Measurements from ENCODE around the gene URB2.

URB2 gene

GRCh38 chr1:229613938-229614337 lies 12.1 kb upstream of the URB2 start:
- in situ Hi-C loops (cut with HindIII; ENCODE audit: low sequenced_read_pairs), result no loop called here
- no peak overlapping the region for H3K4me3 ChIP-seq (ENCODE audit: low read depth, low read length)
- no peak for DNase-seq (ENCODE audit: low read depth, low spot score)
- TF ChIP-seq CTCF (IDR thresholded peaks at IDR 0.05; ENCODE audit: low read depth, low read length), result no peak

GRCh38 chr1:229614701-229615100 lies 11.3 kb upstream of the URB2 start:
- no peak overlapping the region for H3K4me3 ChIP-seq (ENCODE audit: low read depth, low read length)
- no peak for TF ChIP-seq CTCF (IDR thresholded peaks at IDR 0.05; ENCODE audit: low read depth, low read length)
- no peak for DNase-seq (ENCODE audit: low read depth, low spot score)
- in situ Hi-C loops (cut with HindIII; ENCODE audit: low sequenced_read_pairs), result no loop called here

DNA sequence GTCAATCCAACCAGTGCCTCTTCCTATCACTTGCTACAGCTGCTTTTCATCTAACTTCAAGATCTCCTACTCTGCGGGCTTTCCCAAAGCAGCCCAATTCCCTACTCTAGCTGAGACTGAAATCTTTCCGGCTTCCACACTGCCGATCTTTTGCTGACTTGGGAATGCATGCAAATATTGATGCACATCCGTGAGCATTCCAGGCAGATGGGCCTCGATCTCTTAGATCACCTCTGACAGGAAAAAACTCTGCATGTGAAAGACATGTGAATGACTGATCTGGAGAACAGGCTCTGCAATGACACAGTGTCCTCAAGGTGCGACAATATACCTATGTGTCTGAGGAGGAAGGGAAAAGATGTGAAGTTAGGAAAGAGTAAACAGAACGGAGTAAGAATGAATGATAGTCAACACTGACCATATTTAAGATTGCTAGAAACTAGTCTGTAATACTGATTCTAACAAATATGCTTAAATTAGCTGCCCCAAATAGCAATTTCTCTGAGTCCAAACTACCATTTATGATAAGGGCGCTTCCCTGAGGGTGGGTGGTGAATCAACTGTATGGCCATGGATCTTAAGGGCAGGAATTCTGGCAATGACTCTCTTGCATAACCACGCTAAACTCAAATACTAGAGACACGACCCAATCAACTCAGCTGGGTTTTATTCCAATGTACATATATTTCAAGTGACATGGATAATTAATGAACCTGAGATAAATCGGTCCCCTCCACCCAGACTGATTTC lies 8.5 kb upstream of the URB2 start:
- no peak overlapping the region for H3K4me3 ChIP-seq (ENCODE audit: low read depth, low read length)
- DNase-seq (ENCODE audit: low read depth, low spot score), result no peak
- in situ Hi-C loops (cut with HindIII; ENCODE audit: low sequenced_read_pairs), result no loop called here
- no peak for TF ChIP-seq CTCF (IDR thresholded peaks at IDR 0.05; ENCODE audit: low read depth, low read length)

DNA sequence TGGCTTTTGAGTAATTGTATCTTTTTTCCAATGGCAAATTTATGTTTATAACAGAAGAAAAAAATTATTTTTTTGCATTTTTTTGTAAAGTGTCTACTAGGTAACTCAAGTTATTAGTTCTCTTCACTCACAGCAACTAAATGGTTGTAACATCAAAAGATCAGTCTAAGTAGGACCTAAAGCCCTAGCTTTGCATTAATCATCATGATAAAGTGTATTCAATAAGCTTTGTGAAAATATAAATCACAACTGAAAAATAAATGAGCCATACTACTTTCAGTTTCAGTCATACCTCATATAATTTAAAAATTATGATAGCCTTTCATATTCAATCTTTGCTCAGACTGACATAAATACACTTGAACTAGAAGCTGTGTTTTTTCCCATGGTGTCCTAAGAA lies 7.0 kb upstream of the URB2 start:
- no peak for TF ChIP-seq CTCF (IDR thresholded peaks at IDR 0.05; ENCODE audit: low read depth, low read length)
- H3K4me3 ChIP-seq (ENCODE audit: low read depth, low read length), result no peak overlapping the region
- in situ Hi-C loops (cut with HindIII; ENCODE audit: low sequenced_read_pairs), result no loop called here
- DNase-seq (ENCODE audit: low read depth, low spot score), result no peak

- DNase-seq (ENCODE audit: low read depth, low spot score), result no peak
- in situ Hi-C loops (cut with HindIII; ENCODE audit: low sequenced_read_pairs), result no loop called here
- TF ChIP-seq CTCF (IDR thresholded peaks at IDR 0.05; ENCODE audit: low read depth, low read length), result no peak
- no peak overlapping the region for H3K4me3 ChIP-seq (ENCODE audit: low read depth, low read length)
Measured at GRCh38 chr1:229619614-229620013, 6.4 kb upstream of the URB2 start.

DNA sequence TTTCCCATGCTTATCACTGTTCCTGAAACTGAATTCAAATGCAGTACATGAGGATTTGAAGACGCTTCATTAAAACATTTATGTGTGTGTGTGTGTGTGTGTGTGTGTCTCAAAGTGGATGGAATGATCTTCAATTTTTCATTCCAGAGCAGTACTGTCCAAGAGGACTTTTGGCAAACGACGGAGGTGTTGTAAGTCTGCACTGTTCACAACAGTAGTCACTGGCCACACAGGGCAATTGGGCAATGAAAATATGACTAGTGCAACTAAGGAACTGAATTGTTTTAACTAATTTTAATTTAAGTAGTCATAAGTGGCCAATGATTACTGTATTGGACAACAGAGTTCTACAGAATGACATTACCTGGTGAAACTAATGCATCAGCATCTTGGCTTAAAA lies 5.2 kb upstream of the URB2 start:
- no peak for TF ChIP-seq CTCF (IDR thresholded peaks at IDR 0.05; ENCODE audit: low read depth, low read length)
- no peak overlapping the region for H3K4me3 ChIP-seq (ENCODE audit: low read depth, low read length)
- no peak for DNase-seq (ENCODE audit: low read depth, low spot score)
- in situ Hi-C loops (cut with HindIII; ENCODE audit: low sequenced_read_pairs), result no loop called here
